ENCODE measurements around the gene TAS2R1. TPM values are rescaled to one million over a fixed set of nuclear protein-coding genes. Genes with fewer than 3 reads are reported as not detected.

Gene TAS2R1
- total RNA-seq, 1 experiment from 2014 or later = not detected

GRCh38 chr5:9654886-9655285 is 24.7 kb upstream of the TAS2R1 start:
- Mint-ChIP-seq H3K36me3 (no peaks in the 10 kb centered on the region), H3K4me3 (no peak overlapping the region), H3K27me3 (ENCODE audit: low read depth) (no peaks in the 10 kb centered on the region), H3K9me3 (peaks cover 6% of the 10 kb centered on the region; the same call in 1 of the 2 replicates), H3K27ac (no peak overlapping the region), H3K4me1 (no peaks in the 10 kb centered on the region)
- CTCF ChIA-PET = no interaction called here
- ATAC-seq (no peak), DNase-seq (ENCODE audit: low spot score) (no peak)
- TF ChIP-seq FOXJ3 (CRISPR knock-in tag; IDR thresholded peaks at IDR 0.05; ENCODE audit: borderline replicate concordance) (no peak), USF1 (CRISPR knock-in tag; IDR thresholded peaks at IDR 0.05) (no peak), MAX (CRISPR knock-in tag; IDR thresholded peaks at IDR 0.05) (no peak), USF2 (CRISPR knock-in tag; IDR thresholded peaks at IDR 0.05) (no peak), PRRX2 (CRISPR knock-in tag; IDR thresholded peaks at IDR 0.05) (no peak), NFATC4 (CRISPR knock-in tag; IDR thresholded peaks at IDR 0.05) (no peak), TEAD1 (CRISPR knock-in tag; IDR thresholded peaks at IDR 0.05) (no peak), NFYB (CRISPR knock-in tag; conservative IDR thresholded peaks at IDR 0.05; ENCODE audit: low read depth) (no peak), CREB1 (CRISPR knock-in tag; IDR thresholded peaks at IDR 0.05) (no peak), CBFB (CRISPR knock-in tag; IDR thresholded peaks at IDR 0.05; ENCODE audit: low read depth) (no peak), ATF2 (CRISPR knock-in tag; IDR thresholded peaks at IDR 0.05; ENCODE audit: borderline replicate concordance, low read depth) (no peak), STAT6 (CRISPR knock-in tag; conservative IDR thresholded peaks at IDR 0.05; ENCODE audit: low read depth) (no peak), TP53 (CRISPR knock-in tag; IDR thresholded peaks at IDR 0.05) (no peak), JUN (CRISPR knock-in tag; IDR thresholded peaks at IDR 0.05) (no peak), ZNF219 (CRISPR knock-in tag; IDR thresholded peaks at IDR 0.05; ENCODE audit: borderline replicate concordance) (no peak), GABPB1 (CRISPR knock-in tag; IDR thresholded peaks at IDR 0.05) (no peak)
- POLR2A ChIA-PET = no interaction called here

- Mint-ChIP-seq H3K4me1 (no peaks in the 10 kb centered on the region), H3K27me3 (ENCODE audit: low read depth) (no peaks in the 10 kb centered on the region), H3K4me3 (no peak overlapping the region), H3K36me3 (no peaks in the 10 kb centered on the region), H3K27ac (no peak overlapping the region), H3K9me3 (peaks cover 6% of the 10 kb centered on the region; the same call in 1 of the 2 replicates)
- ChIA-PET CTCF (no interaction called here), POLR2A (no interaction called here)
- no peak for ATAC-seq
- TF ChIP-seq E2F5 (CRISPR knock-in tag; IDR thresholded peaks at IDR 0.05) (no peak), ERG (CRISPR knock-in tag; IDR thresholded peaks at IDR 0.05) (no peak), PRDM15 (CRISPR knock-in tag; IDR thresholded peaks at IDR 0.05) (no peak), HMGA2 (CRISPR knock-in tag; IDR thresholded peaks at IDR 0.05) (no peak), JUN (CRISPR knock-in tag; IDR thresholded peaks at IDR 0.05) (no peak), SOX15 (CRISPR knock-in tag; IDR thresholded peaks at IDR 0.05) (no peak), MYBL2 (CRISPR knock-in tag; IDR thresholded peaks at IDR 0.05) (no peak)
- DNase-seq (ENCODE audit: low spot score) = no peak
Measured at GRCh38 chr5:9653811-9654210, 23.7 kb upstream of the TAS2R1 start.
